SKM-1 treated with dmso at 0.1 percent for 144 hours (cell line): ENCODE data around the gene IRX4.

Experiments used
- DNase-seq: peaks from one replicate; lab custom pipeline; 2025; ENCODE audit not compliant: unreplicated experiment; lab: John Stamatoyannopoulos, UW

IRX4 gene

GRCh38 chr5:1882337-1883119, at the start of gene IRX4:
Gene IRX4 (minus strand): TSS chr5:1882925. CDS start chr5:1882647, 278 bp downstream.
- DNase-seq, result no peak

- no peak for DNase-seq
These were observed 49.0 kb upstream of the IRX4 start for GRCh38 chr5:1931604-1932231.

- no peak for DNase-seq
These were observed 48.3 kb upstream of the IRX4 start for GRCh38 chr5:1930880-1931603.

- DNase-seq, result no peak
These were observed 47.8 kb upstream of the IRX4 start for GRCh38 chr5:1930501-1930879.

GRCh38 chr5:1929108-1929991, 46.6 kb upstream of the IRX4 start:
- DNase-seq, result no peak

- no peak for DNase-seq
These were observed 44.0 kb upstream of the IRX4 start for GRCh38 chr5:1926471-1927341.

GRCh38 chr5:1926071-1926440, 43.3 kb upstream of the IRX4 start:
- no peak for DNase-seq

GRCh38 chr5:1925111-1926070, 42.7 kb upstream of the IRX4 start:
- DNase-seq, result no peak

GRCh38 chr5:1923766-1924165, 41.0 kb upstream of the IRX4 start:
- no peak for DNase-seq

- no peak for DNase-seq
These were observed 40.6 kb upstream of the IRX4 start for GRCh38 chr5:1923341-1923740.

GRCh38 chr5:1921711-1922110, 39.0 kb upstream of the IRX4 start:
- DNase-seq, result no peak

GRCh38 chr5:1919750-1920149, 37.0 kb upstream of the IRX4 start:
- DNase-seq, result no peak

- no peak for DNase-seq
These were observed 36.5 kb upstream of the IRX4 start for GRCh38 chr5:1919209-1919566.

GRCh38 chr5:1918488-1919208, 35.9 kb upstream of the IRX4 start:
- no peak for DNase-seq

GRCh38 chr5:1917830-1918487, 35.2 kb upstream of the IRX4 start:
- no peak for DNase-seq

- no peak for DNase-seq
These were observed 33.6 kb upstream of the IRX4 start for GRCh38 chr5:1916041-1917001.

GRCh38 chr5:1915316-1915715, 32.6 kb upstream of the IRX4 start:
- DNase-seq, result no peak
